Measurements from ENCODE around the gene TP63.

The TP63 gene

GRCh38 chr3:189944285-189945145 is 313.3 kb downstream of the TP63 start:
- DNase-seq: no peak

GRCh38 chr3:189945935-189946709 is 314.9 kb downstream of the TP63 start:
- no peak for DNase-seq
